K562 (cell line): Measurements from ENCODE around the gene FAM174C.

ENCODE experiments used
- CAMTA2 ChIP-seq: fragments of 250-450 bp; sonication (Bioruptor Pico); conservative IDR thresholded peaks from 2 replicates; pipeline ENCODE4 v1.5.1; 2022
- CTCF ChIP-seq, 3 experiments: IDR thresholded peaks in 2 of 3; conservative IDR thresholded peaks in 1 of 3; 2 replicates each; pipeline ENCODE4 v1.5.1; 2011 to 2012; ENCODE audit warnings: low read length in 3 of 3, mild to moderate bottlenecking in 3 of 3, control low read depth in 2 of 3, improper control_type of control experiment in 1 of 3, inconsistent platforms in 1 of 3, low read depth in 1 of 3, mixed read lengths in 1 of 3, moderate library complexity in 1 of 3; ENCODE audit not compliant: insufficient read depth in 2 of 3
- HDAC6 ChIP-seq: IDR thresholded peaks from 2 replicates; pipeline ENCODE4 v1.6.1; 2012; ENCODE audit warnings: low read depth, mild to moderate bottlenecking, control low read depth, inconsistent platforms, low read length, moderate library complexity
- HNRNPLL ChIP-seq: fragments of 200-400 bp; formaldehyde crosslinking; IDR thresholded peaks from 2 replicates; pipeline ENCODE4 v1.6.1; 2017; ENCODE audit warnings: low read length, low read depth, mild to moderate bottlenecking; ENCODE audit not compliant: poor library complexity, severe bottlenecking
- HOMEZ ChIP-seq: fragments of 250-450 bp; sonication (Bioruptor Pico); IDR thresholded peaks from 2 replicates; pipeline ENCODE4 v1.4.0; 2020; ENCODE audit warnings: mild to moderate bottlenecking, moderate library complexity
- KDM4B ChIP-seq, 2 experiments: fragments of 450-650 bp in 1 of 2; sonication (generic) in 1 of 2; IDR thresholded peaks; 2 replicates each; pipeline ENCODE4 v1.6.1; 2016 to 2017; ENCODE audit warnings: borderline replicate concordance in 2 of 2, antibody characterized with exemption in 1 of 2, low read depth in 1 of 2, mild to moderate bottlenecking in 1 of 2
- PRPF4 ChIP-seq: fragments of 200-400 bp; formaldehyde crosslinking; IDR thresholded peaks from one replicate; pipeline ENCODE4 v1.6.1; 2017; ENCODE audit warnings: low read length, low read depth, mild to moderate bottlenecking; ENCODE audit not compliant: insufficient read depth, poor library complexity, severe bottlenecking
- SNAPC5 ChIP-seq: fragments of 250-450 bp; sonication (Bioruptor Pico); IDR thresholded peaks from 2 replicates; pipeline ENCODE4 v1.8.0; 2021; ENCODE audit warnings: moderate library complexity, mild to moderate bottlenecking, inconsistent platforms
- TEAD4 ChIP-seq, 2 experiments: sonication (generic) in 1 of 2; formaldehyde crosslinking in 1 of 2; IDR thresholded peaks; 2 replicates each; pipeline versions ENCODE4 v1.6.1 to v1.8.0; 2012 to 2022; ENCODE audit warnings: borderline replicate concordance in 1 of 2, inconsistent platforms in 1 of 2, low read length in 1 of 2, mild to moderate bottlenecking in 1 of 2, missing genetic modification reagents in 1 of 2
- ZNF133 ChIP-seq: fragments of 250-450 bp; sonication (Bioruptor Pico); IDR thresholded peaks from 2 replicates; pipeline ENCODE4 v1.4.0; 2020; ENCODE audit warnings: mild to moderate bottlenecking

GRCh38 chr19:1231729-1232637 lies 43.3 kb upstream of the FAM174C start:
- TF ChIP-seq KDM4B (IDR thresholded peaks at IDR 0.05; ENCODE audit: borderline replicate concordance in 2 of 2, low read depth in 1 of 2) (no peak), CAMTA2 (no peak), ZNF133 (CRISPR knock-in tag) (no peak), SNAPC5 (CRISPR knock-in tag) (no peak), HNRNPLL (no peak), CTCF (IDR thresholded peaks at IDR 0.05 in 2 of 3, conservative IDR thresholded peaks at IDR 0.05 in 1 of 3; ENCODE audit: insufficient read depth in 2 of 3, low read depth in 1 of 3, low read length in 3 of 3) (no peak), TEAD4 (IDR thresholded peaks at IDR 0.05; ENCODE audit: low read length) (no peak), TEAD4 (CRISPR knock-in tag; IDR thresholded peaks at IDR 0.05; ENCODE audit: borderline replicate concordance) (no peak), PRPF4 (no peak), HDAC6 (no peak), HOMEZ (no peak)
